Liver (tissue), 9 donors: ENCODE results near the gene ATP13A5. TPM values are rescaled to one million over a fixed set of nuclear protein-coding genes. Genes with fewer than 3 reads are reported as not detected.

Experiments used
- DNase-seq: peaks from one replicate; pipeline ENCODE4 v3.0.0-alpha.2; 2017; ENCODE audit warnings: low spot score
- H3K27ac ChIP-seq, 2 donors: one replicate each; pipeline ENCODE4 v1.7.0; 2013; ENCODE audit warnings: inconsistent platforms in 2 of 2, low read length in 2 of 2, control low read depth in 1 of 2, low read depth in 1 of 2, mild to moderate bottlenecking in 1 of 2
- H3K27me3 ChIP-seq, 4 donors: one replicate each; pipeline versions ENCODE4 v1.6.1 to v1.7.0; 2013; ENCODE audit warnings: low read length in 3 of 4, inconsistent platforms in 1 of 4, mild to moderate bottlenecking in 1 of 4, moderate library complexity in 1 of 4; ENCODE audit not compliant: control insufficient read depth in 4 of 4, insufficient read depth in 4 of 4
- H3K36me3 ChIP-seq, 4 donors: one replicate each; pipeline versions ENCODE4 v1.6.1 to v1.7.0; 2013; ENCODE audit warnings: low read length in 3 of 4, mild to moderate bottlenecking in 3 of 4, low read depth in 1 of 4, moderate library complexity in 1 of 4; ENCODE audit not compliant: control insufficient read depth in 4 of 4, insufficient read depth in 3 of 4
- H3K4me1 ChIP-seq, 4 donors: one replicate each; pipeline versions ENCODE4 v1.6.1 to v1.7.0; 2013; ENCODE audit warnings: low read length in 3 of 4, mild to moderate bottlenecking in 3 of 4, moderate library complexity in 1 of 4; ENCODE audit not compliant: control insufficient read depth in 4 of 4, insufficient read depth in 4 of 4
- H3K4me3 ChIP-seq, 3 donors: one replicate each; pipeline versions ENCODE4 v1.6.1 to v1.7.0; 2013; ENCODE audit warnings: low read length in 3 of 3, control low read depth in 1 of 3, low read depth in 1 of 3, mild to moderate bottlenecking in 1 of 3
- H3K9ac ChIP-seq, 2 donors: one replicate each; pipeline ENCODE4 v1.7.0; 2013; ENCODE audit warnings: low read length in 2 of 2, mild to moderate bottlenecking in 2 of 2, moderate library complexity in 2 of 2, control low read depth in 1 of 2, low read depth in 1 of 2
- H3K9me3 ChIP-seq, 4 donors: one replicate each; pipeline versions ENCODE4 v1.6.1 to v1.7.0; 2013; ENCODE audit warnings: low read length in 3 of 4; ENCODE audit not compliant: control insufficient read depth in 4 of 4
- ATF3 ChIP-seq: IDR thresholded peaks from 2 replicates; pipeline ENCODE4 v1.6.1; 2016; ENCODE audit warnings: antibody characterized with exemption
- EGR1 ChIP-seq, 2 donors: IDR thresholded peaks; 2 replicates each; pipeline ENCODE4 v1.6.1; 2016 to 2018; ENCODE audit warnings: antibody characterized with exemption in 2 of 2, low read depth in 2 of 2
- FOXA1 ChIP-seq: IDR thresholded peaks from 2 replicates; pipeline ENCODE4 v1.6.1; 2016; ENCODE audit warnings: antibody characterized with exemption
- FOXA2 ChIP-seq: IDR thresholded peaks from 2 replicates; pipeline ENCODE4 v1.6.1; 2016; ENCODE audit warnings: antibody characterized with exemption
- GABPA ChIP-seq, 2 donors: IDR thresholded peaks in 1 of 2; conservative IDR thresholded peaks in 1 of 2; 2 replicates each; pipeline ENCODE4 v1.6.1; 2016; ENCODE audit warnings: antibody characterized with exemption in 2 of 2, mild to moderate bottlenecking in 1 of 2, moderate library complexity in 1 of 2
- HNF4A ChIP-seq, 2 donors: conservative IDR thresholded peaks; 2 replicates each; pipeline ENCODE4 v1.6.1; 2016; ENCODE audit warnings: antibody characterized with exemption in 2 of 2, mild to moderate bottlenecking in 2 of 2
- HNF4G ChIP-seq: IDR thresholded peaks from 2 replicates; pipeline ENCODE4 v1.6.1; 2016; ENCODE audit warnings: antibody characterized with exemption
- JUND ChIP-seq, 2 donors: IDR thresholded peaks; 2 replicates each; pipeline ENCODE4 v1.6.1; 2016; ENCODE audit warnings: antibody characterized with exemption in 2 of 2
- NR2F2 ChIP-seq: IDR thresholded peaks from 2 replicates; pipeline ENCODE4 v1.6.1; 2016; ENCODE audit warnings: antibody characterized with exemption
- RAD21 ChIP-seq, 2 donors: IDR thresholded peaks; 2 replicates each; pipeline ENCODE4 v1.6.1; 2016; ENCODE audit warnings: antibody characterized with exemption in 2 of 2, mild to moderate bottlenecking in 2 of 2
- REST ChIP-seq: IDR thresholded peaks from 2 replicates; pipeline ENCODE4 v1.6.1; 2016; ENCODE audit warnings: antibody characterized with exemption, mild to moderate bottlenecking
- RXRA ChIP-seq, 2 donors: IDR thresholded peaks; 2 replicates each; pipeline ENCODE4 v1.6.1; 2017 to 2018; ENCODE audit warnings: antibody characterized with exemption in 2 of 2, mild to moderate bottlenecking in 1 of 2
- SP1 ChIP-seq: IDR thresholded peaks from 2 replicates; pipeline ENCODE4 v1.6.1; 2018; ENCODE audit warnings: antibody characterized with exemption, mild to moderate bottlenecking
- TAF1 ChIP-seq: conservative IDR thresholded peaks from 2 replicates; pipeline ENCODE4 v1.6.1; 2016; ENCODE audit warnings: antibody characterized with exemption, mild to moderate bottlenecking
- YY1 ChIP-seq: IDR thresholded peaks from 2 replicates; pipeline ENCODE4 v1.6.1; 2016; ENCODE audit warnings: antibody characterized with exemption, mild to moderate bottlenecking
- ZBTB33 ChIP-seq: IDR thresholded peaks from 2 replicates; pipeline ENCODE4 v1.6.1; 2016; ENCODE audit warnings: antibody characterized with exemption
- WGBS: extraction: QIAGEN DNeasy Blood & Tissue Kit; methylation state at CpG from one replicate; pipeline ENCODE4 v1.1.7; 2013; 5-methylcytosine and 5-hydroxymethylcytosine counted together
- polyA plus RNA-seq, 2 donors: library from polyadenylated mRNA; stranded (reverse) in 1 of 2; unstranded in 1 of 2; fragments of 200-250 nt in 1 of 2; fragments of >200 nt in 1 of 2; fragmentation: Nextera tagmentation in 1 of 2; extraction: Ambion mirVana in 1 of 2; gene quantifications; one replicate each; pipeline versions ENCODE4 v1.2.1 to v1.2.3, GENCODE V29; 2013 to 2015
- total RNA-seq, 2 donors: library from RNA; depleted of rRNA; stranded (reverse); fragments of >200 nt; gene quantifications; one replicate each; pipeline ENCODE4 v1.2.3, GENCODE V29; 2014
- TF ChIP-seq, protein P1 (sequence below): IDR thresholded peaks from 2 replicates; pipeline ENCODE4 v1.6.1; 2016; ENCODE audit warnings: antibody characterized with exemption
- TF ChIP-seq, protein P2 (sequence below): fragments of 150-350 bp; IDR thresholded peaks from 2 replicates; pipeline ENCODE4 v1.5.1; 2017; ENCODE audit warnings: improper control_type of control experiment, low read depth, low read length; ENCODE audit not compliant: missing input control
- donor health status: healthy.
- donor health status: healthy.
- donor health status: healthy.
- donor health status: healthy.
- donor health status: healthy.

The ATP13A5 gene
- total and polyA plus RNA-seq, 4 donors = 0.21 TPM; not detected in 3

- H3K4me1 ChIP-seq = peaks cover 0 to 6% (median 3%) of the 10 kb centered on the region in 4 donors
- H3K27me3 ChIP-seq = peaks cover 0 to 2% (median 0%) of the 10 kb centered on the region in 4 donors
- no peaks in the 10 kb centered on the region for H3K9me3 ChIP-seq
- TF ChIP-seq HNF4G = no peak
- TF ChIP-seq, protein P1, sequence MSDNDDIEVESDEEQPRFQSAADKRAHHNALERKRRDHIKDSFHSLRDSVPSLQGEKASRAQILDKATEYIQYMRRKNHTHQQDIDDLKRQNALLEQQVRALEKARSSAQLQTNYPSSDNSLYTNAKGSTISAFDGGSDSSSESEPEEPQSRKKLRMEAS = no peak
- TF ChIP-seq GABPA (IDR thresholded peaks at IDR 0.05 in 1 of 2, conservative IDR thresholded peaks at IDR 0.05 in 1 of 2) = no peak
- no peak for TF ChIP-seq FOXA1
- TF ChIP-seq JUND (IDR thresholded peaks at IDR 0.05) = no peak
- TF ChIP-seq ZBTB33 = no peak
- TF ChIP-seq TAF1 = no peak
- no peak for TF ChIP-seq RXRA (IDR thresholded peaks at IDR 0.05)
- no peak for TF ChIP-seq NR2F2
- TF ChIP-seq REST = no peak
- TF ChIP-seq EGR1 (IDR thresholded peaks at IDR 0.05; ENCODE audit: low read depth in 2 of 2) = no peak
- no peak for TF ChIP-seq HNF4A (conservative IDR thresholded peaks at IDR 0.05)
- no peak for TF ChIP-seq YY1
- no peak for TF ChIP-seq FOXA2
- TF ChIP-seq, protein P2, sequence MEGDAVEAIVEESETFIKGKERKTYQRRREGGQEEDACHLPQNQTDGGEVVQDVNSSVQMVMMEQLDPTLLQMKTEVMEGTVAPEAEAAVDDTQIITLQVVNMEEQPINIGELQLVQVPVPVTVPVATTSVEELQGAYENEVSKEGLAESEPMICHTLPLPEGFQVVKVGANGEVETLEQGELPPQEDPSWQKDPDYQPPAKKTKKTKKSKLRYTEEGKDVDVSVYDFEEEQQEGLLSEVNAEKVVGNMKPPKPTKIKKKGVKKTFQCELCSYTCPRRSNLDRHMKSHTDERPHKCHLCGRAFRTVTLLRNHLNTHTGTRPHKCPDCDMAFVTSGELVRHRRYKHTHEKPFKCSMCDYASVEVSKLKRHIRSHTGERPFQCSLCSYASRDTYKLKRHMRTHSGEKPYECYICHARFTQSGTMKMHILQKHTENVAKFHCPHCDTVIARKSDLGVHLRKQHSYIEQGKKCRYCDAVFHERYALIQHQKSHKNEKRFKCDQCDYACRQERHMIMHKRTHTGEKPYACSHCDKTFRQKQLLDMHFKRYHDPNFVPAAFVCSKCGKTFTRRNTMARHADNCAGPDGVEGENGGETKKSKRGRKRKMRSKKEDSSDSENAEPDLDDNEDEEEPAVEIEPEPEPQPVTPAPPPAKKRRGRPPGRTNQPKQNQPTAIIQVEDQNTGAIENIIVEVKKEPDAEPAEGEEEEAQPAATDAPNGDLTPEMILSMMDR = no peak
- no peak for TF ChIP-seq ATF3
- no peak for TF ChIP-seq RAD21 (IDR thresholded peaks at IDR 0.05)
- TF ChIP-seq SP1 = no peak
- no peak overlapping the region for H3K4me3 ChIP-seq
- no peak overlapping the region for H3K9ac ChIP-seq
- 36% methylated on average over 4 of the region's 4 CpGs for WGBS
- DNase-seq = no peak
- H3K27ac ChIP-seq = no peak overlapping the region
- no peaks in the 10 kb centered on the region for H3K36me3 ChIP-seq
Measured at GRCh38 chr3:193236599-193236998, 142.0 kb downstream of the ATP13A5 start.
